H9 (cell line): ENCODE results near the gene TMCC3. TPM values are rescaled to one million over a fixed set of nuclear protein-coding genes. Genes with fewer than 3 reads are reported as not detected.

Experiments used
- DNase-seq: peaks from one replicate; pipeline ENCODE4 v3.0.0-alpha.2; 2017
- H2AFZ ChIP-seq: one replicate; pipeline ENCODE4 v1.6.1; 2013; ENCODE audit warnings: mild to moderate bottlenecking, low read length, control low read depth, moderate library complexity
- H2AK5ac ChIP-seq: 2 replicates; pipeline ENCODE4 v1.6.1; 2013; ENCODE audit warnings: low read length, control low read depth, mixed read lengths; ENCODE audit not compliant: insufficient read length
- H2BK120ac ChIP-seq: one replicate; pipeline ENCODE4 v1.6.1; 2013; ENCODE audit warnings: low read depth, mild to moderate bottlenecking, low read length, control low read depth, inconsistent platforms; ENCODE audit not compliant: poor library complexity, severe bottlenecking
- H2BK12ac ChIP-seq: 2 replicates; pipeline ENCODE4 v1.6.1; 2013; ENCODE audit warnings: low read length, control low read depth, mixed read lengths, low read depth; ENCODE audit not compliant: insufficient read length
- H2BK15ac ChIP-seq: 2 replicates; pipeline ENCODE4 v1.6.1; 2013; ENCODE audit warnings: low read depth, low read length, control low read depth
- H2BK20ac ChIP-seq: one replicate; pipeline ENCODE4 v1.6.1; 2013; ENCODE audit warnings: low read depth, mild to moderate bottlenecking, low read length, control low read depth, inconsistent platforms; ENCODE audit not compliant: poor library complexity, severe bottlenecking
- H2BK5ac ChIP-seq: 2 replicates; pipeline ENCODE4 v1.6.1; 2013; ENCODE audit warnings: low read length, control low read depth, mixed read lengths; ENCODE audit not compliant: insufficient read length
- H3K14ac ChIP-seq: 2 replicates; pipeline ENCODE4 v1.6.1; 2013; ENCODE audit warnings: low read length, control low read depth; ENCODE audit not compliant: insufficient read depth
- H3K18ac ChIP-seq: 2 replicates; pipeline ENCODE4 v1.6.1; 2013; ENCODE audit warnings: low read depth, mild to moderate bottlenecking, mixed read lengths, low read length, control low read depth; ENCODE audit not compliant: insufficient read length
- H3K23ac ChIP-seq: 2 replicates; pipeline ENCODE4 v1.6.1; 2013; ENCODE audit warnings: low read length, control low read depth, mixed read lengths, low read depth; ENCODE audit not compliant: insufficient read length
- H3K23me2 ChIP-seq: 2 replicates; pipeline ENCODE4 v1.6.1; 2013; ENCODE audit warnings: low read depth, mild to moderate bottlenecking, mixed read lengths, low read length, control low read depth; ENCODE audit not compliant: insufficient read length, poor library complexity, severe bottlenecking
- H3K27ac ChIP-seq: 2 replicates; pipeline ENCODE4 v1.5.1; 2013; ENCODE audit warnings: low read length, control low read depth, mixed read lengths, low read depth; ENCODE audit not compliant: insufficient read length
- H3K27me3 ChIP-seq: 2 replicates; pipeline ENCODE4 v1.6.1; 2013; ENCODE audit warnings: low read length, control low read depth, inconsistent platforms; ENCODE audit not compliant: insufficient read depth
- H3K4ac ChIP-seq: 2 replicates; pipeline ENCODE4 v1.6.1; 2013; ENCODE audit warnings: low read depth, mild to moderate bottlenecking, control low read depth, inconsistent platforms, low read length, moderate library complexity
- H3K4me1 ChIP-seq: 2 replicates; pipeline ENCODE4 v1.6.1; 2013; ENCODE audit warnings: low read length, control low read depth, inconsistent platforms; ENCODE audit not compliant: insufficient read depth
- H3K4me2 ChIP-seq: 2 replicates; pipeline ENCODE4 v1.6.1; 2013; ENCODE audit warnings: low read length, control low read depth, mixed read lengths; ENCODE audit not compliant: insufficient read length, insufficient read depth
- H3K56ac ChIP-seq: 2 replicates; pipeline ENCODE4 v1.6.1; 2013; ENCODE audit warnings: low read depth, mild to moderate bottlenecking, mixed read lengths, low read length, control low read depth; ENCODE audit not compliant: insufficient read length
- H3K79me1 ChIP-seq: 2 replicates; pipeline ENCODE4 v1.6.1; 2013; ENCODE audit warnings: low read depth, mild to moderate bottlenecking, moderate library complexity, low read length, control low read depth, inconsistent platforms; ENCODE audit not compliant: insufficient read depth, poor library complexity, severe bottlenecking
- H3K79me2 ChIP-seq: 2 replicates; pipeline ENCODE4 v1.6.1; 2013; ENCODE audit warnings: low read length, control low read depth, inconsistent platforms; ENCODE audit not compliant: insufficient read depth
- H3K9ac ChIP-seq: 2 replicates; pipeline ENCODE4 v1.6.1; 2013; ENCODE audit warnings: low read length, control low read depth, mixed read lengths; ENCODE audit not compliant: insufficient read length; ENCODE audit errors: extremely low read depth
- H3K9me3 ChIP-seq: one replicate; pipeline ENCODE4 v1.6.1; 2013; ENCODE audit warnings: low read depth, low read length, inconsistent platforms; ENCODE audit not compliant: control insufficient read depth
- H3T11ph ChIP-seq: one replicate; pipeline ENCODE4 v1.6.1; 2013; ENCODE audit warnings: mild to moderate bottlenecking, low read length, control low read depth, inconsistent platforms
- H4K20me1 ChIP-seq: one replicate; pipeline ENCODE4 v1.6.1; 2013; ENCODE audit not compliant: control insufficient read depth, insufficient read length, insufficient read depth
- H4K5ac ChIP-seq: 2 replicates; pipeline ENCODE4 v1.6.1; 2013; ENCODE audit warnings: low read depth, mild to moderate bottlenecking, mixed read lengths, low read length, control low read depth; ENCODE audit not compliant: insufficient read length
- H4K8ac ChIP-seq: replicated peaks from 2 replicates; pipeline ENCODE4 v1.6.1; 2013; ENCODE audit warnings: low read length, control low read depth, mixed read lengths, low read depth; ENCODE audit not compliant: insufficient read length
- H4K91ac ChIP-seq: 2 replicates; pipeline ENCODE4 v1.6.1; 2013; ENCODE audit warnings: low read depth, mild to moderate bottlenecking, moderate library complexity, mixed read lengths, low read length, control low read depth; ENCODE audit not compliant: insufficient read length
- H3K27ac Mint-ChIP-seq, 3 experiments: 2 replicates in 2 of 3; 3 replicates in 1 of 3; pipeline ENCODE4 v1.8.0; 2020 to 2021; ENCODE audit warnings: mixed read lengths in 3 of 3, mild to moderate bottlenecking in 1 of 3, moderate library complexity in 1 of 3
- H3K27me3 Mint-ChIP-seq: 2 replicates; pipeline ENCODE4 v1.8.0; 2021; ENCODE audit warnings: low read depth, mild to moderate bottlenecking, moderate library complexity, mixed read lengths
- H3K36me3 Mint-ChIP-seq, 3 experiments: 2 replicates in 2 of 3; 3 replicates in 1 of 3; pipeline ENCODE4 v1.8.0; 2020 to 2021; ENCODE audit warnings: low read depth in 3 of 3, mixed read lengths in 3 of 3; ENCODE audit not compliant: insufficient read depth in 1 of 3
- H3K4me1 Mint-ChIP-seq, 2 experiments: 2 replicates each; pipeline ENCODE4 v1.8.0; 2020; ENCODE audit warnings: mixed read lengths in 2 of 2
- H3K4me3 Mint-ChIP-seq, 2 experiments: 2 replicates in 1 of 2; 3 replicates in 1 of 2; pipeline ENCODE4 v1.8.0; 2020 to 2021; ENCODE audit warnings: mild to moderate bottlenecking in 2 of 2, mixed read lengths in 2 of 2, moderate library complexity in 1 of 2
- H3K9me3 Mint-ChIP-seq, 2 experiments: 2 replicates in 1 of 2; 3 replicates in 1 of 2; pipeline ENCODE4 v1.8.0; 2020; ENCODE audit warnings: mild to moderate bottlenecking in 2 of 2, mixed read lengths in 2 of 2, moderate library complexity in 1 of 2
- CTCF ChIP-seq: fragments of 200-600 bp; sonication (generic); conservative IDR thresholded peaks from 3 replicates; pipeline ENCODE4 v1.8.0; 2021; ENCODE audit warnings: antibody characterized with exemption, mild to moderate bottlenecking
- WGBS: extraction: QIAGEN DNeasy Blood & Tissue Kit; methylation state at CpG from one replicate; pipeline ENCODE4 v1.1.7; 2013; ENCODE audit warnings: missing lambda C conversion rate, low lambda C conversion rate, mixed read lengths; ENCODE audit not compliant: insufficient read length; ENCODE audit errors: extremely low coverage; 5-methylcytosine and 5-hydroxymethylcytosine counted together
- total RNA-seq: library from RNA; stranded (reverse); gene quantifications from 2 replicates; pipeline ENCODE4 v1.2.1, GENCODE V29; 2021

Gene TMCC3
- total RNA-seq, 1 experiment from 2014 or later, result 0.87 TPM

- Mint-ChIP-seq H3K9me3 (peaks cover 6 to 7% of the 10 kb centered on the region in 2 experiments; a peak in 4 of 5 replicates), H3K36me3 (peaks cover 0 to 7% (median 2%) of the 10 kb centered on the region in 3 experiments; a peak in 4 of 7 replicates)
Measured at GRCh38 chr12:94677778-94678177, 27.4 kb upstream of the TMCC3 start.

More at GRCh38 chr12:94677778-94678177, 27.4 kb upstream of the TMCC3 start:
- Histone ChIP-seq H3K9me3 (no peaks in the 10 kb centered on the region), H2BK5ac (no peak overlapping the region), H3K23me2 (no peaks in the 10 kb centered on the region), H2BK12ac (no peak overlapping the region), H3K14ac (no peak overlapping the region), H3K4ac (no peak overlapping the region), H2BK120ac (no peak overlapping the region), H4K5ac (no peak overlapping the region), H3K18ac (no peak overlapping the region), H3T11ph (no peak overlapping the region), H2BK15ac (no peak overlapping the region), H2BK20ac (no peak overlapping the region), H4K91ac (no peak overlapping the region), H3K23ac (no peak overlapping the region), H2AK5ac (no peak overlapping the region), H3K27ac (no peak overlapping the region), H2AFZ (no peak overlapping the region), H3K4me2 (no peak overlapping the region), H3K56ac (no peak overlapping the region), H3K79me1 (no peaks in the 10 kb centered on the region), H3K9ac (no peak overlapping the region), H3K4me1 (peaks cover 6% of the 10 kb centered on the region; the same call in 1 of the 2 replicates), H4K8ac (no peak overlapping the region), H3K27me3 (no peaks in the 10 kb centered on the region), H3K79me2 (no peaks in the 10 kb centered on the region), H4K20me1 (no peaks in the 10 kb centered on the region)
- TF ChIP-seq CTCF, result no peak
- no peak for DNase-seq
- H3K27ac Mint-ChIP-seq, result no peak overlapping the region
- H3K4me1 Mint-ChIP-seq, result peaks cover 17 to 22% of the 10 kb centered on the region in 2 experiments
- no CpG with 5 or more reads among the region's 1 CpG for WGBS
- H3K27me3 Mint-ChIP-seq, result 0 out of 2 replicates have a peak, but pooled peaks cover 2% of the 10 kb centered on the region
- no peak overlapping the region for H3K4me3 Mint-ChIP-seq
